ENCODE data around the gene ZNF17. TPM values are rescaled to one million over a fixed set of nuclear protein-coding genes. Genes with fewer than 3 reads are reported as not detected.

ZNF17 gene
- total and polyA plus RNA-seq, 2 of the 8 experiments (the other 6 are each of a cell fraction or from before 2014, with no cell fraction given) = 3.8 to 10.2 TPM

DNA sequence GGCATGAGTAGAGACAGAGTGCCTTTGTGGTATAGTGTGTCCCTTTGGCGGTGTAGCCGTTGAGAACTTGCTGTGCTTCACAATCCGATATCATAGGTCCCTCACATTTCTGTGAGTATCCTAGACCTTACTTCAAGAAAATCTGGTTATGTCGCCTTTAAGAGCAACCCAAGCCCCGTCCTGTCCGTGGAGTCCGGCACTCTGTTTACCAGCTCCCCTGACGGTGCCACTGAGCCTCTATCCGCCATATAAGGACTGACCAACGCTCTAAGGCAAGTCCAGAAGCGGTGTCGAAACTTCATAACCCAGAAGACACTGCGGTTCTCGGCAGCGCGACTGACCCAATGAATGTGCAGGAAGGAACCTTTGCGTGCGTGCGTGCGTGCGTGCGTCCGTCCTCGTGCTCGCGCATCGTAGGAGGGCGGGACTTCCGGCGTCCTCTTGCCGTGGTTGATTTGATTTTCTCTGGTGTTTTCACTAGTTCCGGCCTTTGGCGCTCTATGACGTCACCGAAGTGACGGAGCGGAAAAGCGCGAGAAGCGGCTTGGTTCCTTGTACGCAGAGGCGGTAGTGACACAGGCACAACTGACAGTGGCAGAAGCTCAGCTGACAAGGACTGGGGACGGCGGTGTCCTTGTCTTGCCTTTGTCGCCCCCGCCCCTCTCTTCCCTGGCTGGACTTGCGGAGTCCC lies 47.8 kb upstream of the ZNF17 start, which contains the start of the genes TRAPPC2B and ZNF547 (continued):
- TF ChIP-seq KDM4A (IDR thresholded peaks at IDR 0.05; ENCODE audit: low read depth, low read length, severe bottlenecking) = peak; percentile 59
- TF ChIP-seq POU5F1 (IDR thresholded peaks at IDR 0.05; ENCODE audit: low read depth, low read length) = no peak
- no peak for TF ChIP-seq ZNF274 (IDR thresholded peaks at IDR 0.05; ENCODE audit: borderline replicate concordance, extremely low read depth, low read length)
- TF ChIP-seq PHF8 (conservative IDR thresholded peaks at IDR 0.05; ENCODE audit: low read depth, low read length) = peak; percentile 59
- TF ChIP-seq TAF1 (IDR thresholded peaks at IDR 0.05; ENCODE audit: low read depth, low read length) = peak; percentile 94
- peak; percentile 80 to 90 for TF ChIP-seq POLR2A (IDR thresholded peaks at IDR 0.05; ENCODE audit: control extremely low read depth in 1 of 2, low read depth in 2 of 2, low read length in 2 of 2)
- no peak for TF ChIP-seq TEAD4 (IDR thresholded peaks at IDR 0.05; ENCODE audit: low read depth, low read length)
- no peak for TF ChIP-seq RFX5 (IDR thresholded peaks at IDR 0.05; ENCODE audit: borderline replicate concordance, low read depth, low read length)
- TF ChIP-seq JUN (IDR thresholded peaks at IDR 0.05; ENCODE audit: low read depth, low read length) = peak; percentile 70; the same call in 1 of the 2 replicates
- TF ChIP-seq MAFK (IDR thresholded peaks at IDR 0.05; ENCODE audit: low read depth, low read length) = no peak
- TF ChIP-seq CBX5 (IDR thresholded peaks at IDR 0.05; ENCODE audit: low read depth, low read length) = no peak
- TF ChIP-seq CHD7 (IDR thresholded peaks at IDR 0.05; ENCODE audit: insufficient replicate concordance, low read length) = no peak
